ENCODE data around the gene INPP5A.

- TF ChIP-seq, protein P1, sequence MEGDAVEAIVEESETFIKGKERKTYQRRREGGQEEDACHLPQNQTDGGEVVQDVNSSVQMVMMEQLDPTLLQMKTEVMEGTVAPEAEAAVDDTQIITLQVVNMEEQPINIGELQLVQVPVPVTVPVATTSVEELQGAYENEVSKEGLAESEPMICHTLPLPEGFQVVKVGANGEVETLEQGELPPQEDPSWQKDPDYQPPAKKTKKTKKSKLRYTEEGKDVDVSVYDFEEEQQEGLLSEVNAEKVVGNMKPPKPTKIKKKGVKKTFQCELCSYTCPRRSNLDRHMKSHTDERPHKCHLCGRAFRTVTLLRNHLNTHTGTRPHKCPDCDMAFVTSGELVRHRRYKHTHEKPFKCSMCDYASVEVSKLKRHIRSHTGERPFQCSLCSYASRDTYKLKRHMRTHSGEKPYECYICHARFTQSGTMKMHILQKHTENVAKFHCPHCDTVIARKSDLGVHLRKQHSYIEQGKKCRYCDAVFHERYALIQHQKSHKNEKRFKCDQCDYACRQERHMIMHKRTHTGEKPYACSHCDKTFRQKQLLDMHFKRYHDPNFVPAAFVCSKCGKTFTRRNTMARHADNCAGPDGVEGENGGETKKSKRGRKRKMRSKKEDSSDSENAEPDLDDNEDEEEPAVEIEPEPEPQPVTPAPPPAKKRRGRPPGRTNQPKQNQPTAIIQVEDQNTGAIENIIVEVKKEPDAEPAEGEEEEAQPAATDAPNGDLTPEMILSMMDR (conservative IDR thresholded peaks at IDR 0.05; ENCODE audit: low read depth, low read length), result no peak
- TF ChIP-seq EZH2phosphoT487 (IDR thresholded peaks at IDR 0.05; ENCODE audit: borderline replicate concordance, low read length) (no peak), EZH2 (IDR thresholded peaks at IDR 0.05; ENCODE audit: low read length, unreplicated experiment) (no peak)
These were observed 272.7 kb downstream of the INPP5A start for GRCh38 chr10:132810141-132810806.

All from PC-3 (cell line).